Chondrocyte (in vitro differentiated cells): ENCODE results near the gene TMEM204. TPM values are rescaled to one million over a fixed set of nuclear protein-coding genes. Genes with fewer than 3 reads are reported as not detected.

Experiments
- DNase-seq: peaks from one replicate; pipeline ENCODE4 v3.0.0; 2021; ENCODE audit warnings: mixed read lengths, low spot score
- H3K27ac Mint-ChIP-seq: one replicate; pipeline ENCODE4 v1.8.0; 2021; ENCODE audit warnings: mild to moderate bottlenecking, moderate library complexity, mixed read lengths; ENCODE audit not compliant: unreplicated experiment
- H3K27me3 Mint-ChIP-seq: 2 replicates; pipeline ENCODE4 v1.8.0; 2021; ENCODE audit warnings: low read depth, mixed read lengths
- H3K36me3 Mint-ChIP-seq: 2 replicates; pipeline ENCODE4 v1.8.0; 2021; ENCODE audit warnings: low read depth, mixed read lengths
- H3K4me1 Mint-ChIP-seq: 2 replicates; pipeline ENCODE4 v1.8.0; 2021; ENCODE audit warnings: low read depth, mild to moderate bottlenecking, mixed read lengths
- H3K4me3 Mint-ChIP-seq: one replicate; pipeline ENCODE4 v1.8.0; 2021; ENCODE audit warnings: mild to moderate bottlenecking, moderate library complexity, mixed read lengths; ENCODE audit not compliant: unreplicated experiment
- H3K9me3 Mint-ChIP-seq: 2 replicates; pipeline ENCODE4 v1.8.0; 2021; ENCODE audit warnings: low read depth, mixed read lengths
- CTCF ChIP-seq: fragments of 200-600 bp; sonication (generic); IDR thresholded peaks from 2 replicates; pipeline ENCODE4 v1.5.0; 2021; ENCODE audit warnings: antibody characterized with exemption, mild to moderate bottlenecking, moderate library complexity
- total RNA-seq: library from RNA; stranded (reverse); gene quantifications from 3 replicates; pipeline ENCODE4 v1.2.1, GENCODE V29; 2021

The TMEM204 gene
- total RNA-seq, 1 donor from 2014 or later = 8.4 TPM

- Mint-ChIP-seq H3K27ac (no peak overlapping the region), H3K27me3 (no peaks in the 10 kb centered on the region), H3K4me3 (no peak overlapping the region), H3K36me3 (peaks cover 14% of the 10 kb centered on the region), H3K4me1 (no peaks in the 10 kb centered on the region), H3K9me3 (no peaks in the 10 kb centered on the region)
- DNase-seq = no peak
- no peak for TF ChIP-seq CTCF
Observed at GRCh38 chr16:1571012-1571671, 37.7 kb downstream of the TMEM204 start.

GRCh38 chr16:1572673-1573072 is 39.2 kb downstream of the TMEM204 start:
- Mint-ChIP-seq H3K4me1 (no peaks in the 10 kb centered on the region), H3K36me3 (peaks cover 18% of the 10 kb centered on the region), H3K9me3 (no peaks in the 10 kb centered on the region), H3K4me3 (no peak overlapping the region), H3K27me3 (no peaks in the 10 kb centered on the region), H3K27ac (no peak overlapping the region)
- DNase-seq = no peak
- no peak for TF ChIP-seq CTCF

- Mint-ChIP-seq H3K9me3 (no peaks in the 10 kb centered on the region), H3K4me1 (no peaks in the 10 kb centered on the region), H3K4me3 (no peak overlapping the region), H3K36me3 (peaks cover 16% of the 10 kb centered on the region), H3K27ac (no peak overlapping the region), H3K27me3 (no peaks in the 10 kb centered on the region)
- no peak for DNase-seq
- no peak for TF ChIP-seq CTCF
Observed at GRCh38 chr16:1573301-1573700, 39.8 kb downstream of the TMEM204 start.

GRCh38 chr16:1575578-1575977 is 42.1 kb downstream of the TMEM204 start:
- TF ChIP-seq CTCF = no peak
- H3K9me3 Mint-ChIP-seq = no peaks in the 10 kb centered on the region
- H3K27ac Mint-ChIP-seq = no peak overlapping the region
- H3K27me3 Mint-ChIP-seq = no peaks in the 10 kb centered on the region
- peaks cover 22% of the 10 kb centered on the region for H3K36me3 Mint-ChIP-seq
- no peak for DNase-seq
- H3K4me3 Mint-ChIP-seq = no peak overlapping the region
- H3K4me1 Mint-ChIP-seq = no peaks in the 10 kb centered on the region

GRCh38 chr16:1579214-1579613 is 45.7 kb downstream of the TMEM204 start:
- H3K4me3 Mint-ChIP-seq = no peak overlapping the region

More at GRCh38 chr16:1579214-1579613, 45.7 kb downstream of the TMEM204 start:
- H3K27ac Mint-ChIP-seq = no peak overlapping the region
- no peaks in the 10 kb centered on the region for H3K27me3 Mint-ChIP-seq
- H3K36me3 Mint-ChIP-seq = peaks cover 30% of the 10 kb centered on the region
- TF ChIP-seq CTCF = no peak
- H3K9me3 Mint-ChIP-seq = no peaks in the 10 kb centered on the region
- H3K4me1 Mint-ChIP-seq = no peaks in the 10 kb centered on the region
- DNase-seq = no peak
